ENCODE measurements around the gene PITPNC1. TPM values are rescaled to one million over a fixed set of nuclear protein-coding genes. Genes with fewer than 3 reads are reported as not detected.

The PITPNC1 gene
- total RNA-seq, 1 experiment from 2014 or later: 23.1 TPM

GRCh38 chr17:67615011-67615561, 238.0 kb downstream of the PITPNC1 start:
- no peak for DNase-seq
- H3K27ac ChIP-seq (ENCODE audit: low read length): no peak overlapping the region
- H3K4me2 ChIP-seq (ENCODE audit: low read length): no peak overlapping the region
- no peaks in the 10 kb centered on the region for H4K20me1 ChIP-seq (ENCODE audit: low read length)
- POLR2A ChIA-PET (ENCODE audit: unreplicated experiment): interaction anchor here (0.6 to 0.7 kb wide), 2 partner anchors 147 to 249 kb away, joined by 3 to 5 read pairs; no protein-coding TSS in a partner anchor
- no peaks in the 10 kb centered on the region for H3F3A ChIP-seq (ENCODE audit: low read length, unreplicated experiment)
- no peak overlapping the region for H2AFZ ChIP-seq (ENCODE audit: low read length)
- no peaks in the 10 kb centered on the region for H3K9me2 ChIP-seq (replicated peaks; ENCODE audit: low read length)
- TF ChIP-seq EZH2phosphoT487 (IDR thresholded peaks at IDR 0.05; ENCODE audit: borderline replicate concordance, low read length) (no peak), EZH2 (IDR thresholded peaks at IDR 0.05; ENCODE audit: low read length, unreplicated experiment) (no peak), CTCF (conservative IDR thresholded peaks at IDR 0.05; ENCODE audit: low read depth, low read length) (no peak)
- intact Hi-C loops (cut with micrococcal nuclease): no loop called here
- no peaks in the 10 kb centered on the region for H3K79me2 ChIP-seq (ENCODE audit: low read length)
- no peaks in the 10 kb centered on the region for H3K4me1 ChIP-seq (ENCODE audit: insufficient read depth, low read length)
- CTCF ChIA-PET: no interaction called here
- H3K9me3 ChIP-seq (ENCODE audit: low read length): no peaks in the 10 kb centered on the region
- ATAC-seq: no peak
- no peaks in the 10 kb centered on the region for H3K27me3 ChIP-seq (ENCODE audit: low read length)
- no TSS peak for BruUV-seq (replicated peaks)
- no peak overlapping the region for H3K9ac ChIP-seq (ENCODE audit: low read length)
- no peaks in the 10 kb centered on the region for H3K36me3 ChIP-seq (ENCODE audit: low read depth, low read length)
- no peak overlapping the region for H3K4me3 ChIP-seq (ENCODE audit: low read length)

- POLR2A ChIA-PET (ENCODE audit: unreplicated experiment): interaction anchor here (0.6 to 0.7 kb wide), 2 partner anchors 148 to 250 kb away, joined by 3 to 5 read pairs; no protein-coding TSS in a partner anchor
- no TSS peak for BruUV-seq (replicated peaks)
- no peaks in the 10 kb centered on the region for H3K9me2 ChIP-seq (replicated peaks; ENCODE audit: low read length)
- CTCF ChIA-PET: no interaction called here
- H3K27ac ChIP-seq (ENCODE audit: low read length): no peak overlapping the region
- TF ChIP-seq EZH2phosphoT487 (IDR thresholded peaks at IDR 0.05; ENCODE audit: borderline replicate concordance, low read length): no peak
- no peak for TF ChIP-seq EZH2 (IDR thresholded peaks at IDR 0.05; ENCODE audit: low read length, unreplicated experiment)
- no peak for TF ChIP-seq CTCF (conservative IDR thresholded peaks at IDR 0.05; ENCODE audit: low read depth, low read length)
- H3K27me3 ChIP-seq (ENCODE audit: low read length): no peaks in the 10 kb centered on the region
- no peak for DNase-seq
- H4K20me1 ChIP-seq (ENCODE audit: low read length): no peaks in the 10 kb centered on the region
- no peaks in the 10 kb centered on the region for H3K79me2 ChIP-seq (ENCODE audit: low read length)
- no peak overlapping the region for H3K4me2 ChIP-seq (ENCODE audit: low read length)
- no peak for ATAC-seq
- H3K9me3 ChIP-seq (ENCODE audit: low read length): no peaks in the 10 kb centered on the region
- H3K4me3 ChIP-seq (ENCODE audit: low read length): no peak overlapping the region
- no peaks in the 10 kb centered on the region for H3K4me1 ChIP-seq (ENCODE audit: insufficient read depth, low read length)
- H2AFZ ChIP-seq (ENCODE audit: low read length): no peak overlapping the region
- no peaks in the 10 kb centered on the region for H3F3A ChIP-seq (ENCODE audit: low read length, unreplicated experiment)
- no peak overlapping the region for H3K9ac ChIP-seq (ENCODE audit: low read length)
- intact Hi-C loops (cut with micrococcal nuclease): no loop called here
- no peaks in the 10 kb centered on the region for H3K36me3 ChIP-seq (ENCODE audit: low read depth, low read length)
Observed at GRCh38 chr17:67615736-67616135, 238.7 kb downstream of the PITPNC1 start.

DNA sequence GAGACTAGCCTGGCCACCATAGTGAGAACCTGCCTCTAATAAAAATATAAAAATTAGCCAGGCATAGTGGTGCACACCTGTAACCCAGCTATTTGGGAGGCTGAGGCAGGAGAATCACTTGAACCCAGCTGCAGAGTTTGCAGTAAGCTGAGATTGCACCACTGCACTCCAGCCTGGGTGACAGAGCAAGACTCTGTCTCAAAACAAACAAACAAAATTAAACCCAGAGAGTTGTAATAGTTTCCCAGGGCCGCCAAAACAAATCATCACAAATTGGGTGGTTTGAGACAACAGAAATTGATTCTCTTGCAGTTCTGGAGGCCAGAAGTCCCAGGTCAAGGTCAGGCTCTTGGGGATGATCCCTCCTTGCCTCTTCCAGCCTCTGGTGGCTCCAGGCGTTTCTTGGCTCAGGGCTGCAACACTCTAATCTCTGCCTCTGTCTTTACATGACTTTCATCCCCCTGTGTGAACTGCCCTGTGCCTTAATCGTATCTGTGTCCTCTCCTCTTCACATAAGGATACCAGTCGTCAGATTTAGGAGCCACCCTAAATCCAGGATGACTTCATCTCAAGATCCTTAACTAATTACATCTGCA, 240.3 kb downstream of the PITPNC1 start:
- ATAC-seq (no peak), DNase-seq (no peak)
- Histone ChIP-seq H3K4me1 (ENCODE audit: insufficient read depth, low read length) (no peaks in the 10 kb centered on the region), H2AFZ (ENCODE audit: low read length) (no peak overlapping the region), H3K27ac (ENCODE audit: low read length) (no peak overlapping the region), H3K27me3 (ENCODE audit: low read length) (no peaks in the 10 kb centered on the region), H3K79me2 (ENCODE audit: low read length) (no peaks in the 10 kb centered on the region), H3F3A (ENCODE audit: low read length, unreplicated experiment) (no peaks in the 10 kb centered on the region), H3K9me2 (replicated peaks; ENCODE audit: low read length) (no peaks in the 10 kb centered on the region), H3K9me3 (ENCODE audit: low read length) (no peaks in the 10 kb centered on the region), H3K36me3 (ENCODE audit: low read depth, low read length) (no peaks in the 10 kb centered on the region), H3K9ac (ENCODE audit: low read length) (no peak overlapping the region), H3K4me2 (ENCODE audit: low read length) (no peak overlapping the region), H3K4me3 (ENCODE audit: low read length) (no peak overlapping the region), H4K20me1 (ENCODE audit: low read length) (no peaks in the 10 kb centered on the region)
- ChIA-PET CTCF (no interaction called here), POLR2A (ENCODE audit: unreplicated experiment) (no interaction called here)
- no peak for TF ChIP-seq EZH2 (IDR thresholded peaks at IDR 0.05; ENCODE audit: low read length, unreplicated experiment)
- no TSS peak for BruUV-seq (replicated peaks)
- intact Hi-C loops (cut with micrococcal nuclease): no loop called here

All from PC-3 (cell line).